OCI-LY7 (cell line): ENCODE results near the gene DPM3. TPM values are rescaled to one million over a fixed set of nuclear protein-coding genes. Genes with fewer than 3 reads are reported as not detected.

Experiments used
- BruUV-seq: library from RNA; stranded (reverse); fragments of 400-500 nt; replicated peaks from 2 replicates; lab custom pipeline; 2021; lab: Mats Ljungman, UMichigan
- CTCF ChIA-PET: fragments of 300-600 bp; sonication (Branson Sonifier 250); formaldehyde crosslinking; loops from one replicate; lab custom pipeline; 2022; ENCODE audit warnings: antibody characterized with exemption; ENCODE audit not compliant: unreplicated experiment; lab: Charles Lee
- POLR2A ChIA-PET: fragments of 300-600 bp; sonication (Branson Sonifier 250); formaldehyde crosslinking; loops from one replicate; lab custom pipeline; 2022; ENCODE audit warnings: antibody characterized with exemption; lab: Charles Lee
- DNase-seq: peaks from one replicate; pipeline ENCODE4 v3.0.0-alpha.2; 2015; ENCODE audit warnings: low spot score
- H2AFZ ChIP-seq: fragments of 200-600 bp; sonication (generic), shearing (Covaris generic); 2 replicates; pipeline ENCODE4 v1.6.1; 2014; ENCODE audit warnings: mild to moderate bottlenecking, antibody characterized with exemption, low read length, moderate library complexity
- H3K27ac ChIP-seq: fragments of 200-600 bp; sonication (generic); 2 replicates; pipeline ENCODE4 v1.5.1; 2014; ENCODE audit warnings: mixed run types, low read depth, mild to moderate bottlenecking, moderate library complexity, low read length, inconsistent platforms; ENCODE audit not compliant: poor library complexity, severe bottlenecking
- H3K36me3 ChIP-seq: fragments of 200-600 bp; sonication (generic); 2 replicates; pipeline ENCODE4 v1.6.1; 2014; ENCODE audit warnings: mild to moderate bottlenecking, antibody characterized with exemption, low read length, moderate library complexity, mixed read lengths; ENCODE audit not compliant: insufficient read depth
- H3K4me1 ChIP-seq: fragments of 200-600 bp; sonication (generic); 2 replicates; pipeline ENCODE4 v1.5.1; 2014; ENCODE audit warnings: mild to moderate bottlenecking, low read length; ENCODE audit not compliant: insufficient read depth, poor library complexity, severe bottlenecking
- H3K4me2 ChIP-seq: fragments of 200-600 bp; sonication (generic); 2 replicates; pipeline ENCODE4 v1.6.1; 2014; ENCODE audit warnings: mild to moderate bottlenecking, low read length
- H3K4me3 ChIP-seq: fragments of 200-600 bp; sonication (generic); 2 replicates; pipeline ENCODE4 v1.5.1; 2014; ENCODE audit warnings: mild to moderate bottlenecking, low read depth, low read length; ENCODE audit not compliant: poor library complexity, severe bottlenecking
- H3K79me2 ChIP-seq: fragments of 200-600 bp; sonication (generic); 2 replicates; pipeline ENCODE4 v1.6.1; 2016; ENCODE audit warnings: low read depth, mild to moderate bottlenecking, low read length, moderate library complexity, mixed read lengths; ENCODE audit not compliant: insufficient read depth
- H3K9me2 ChIP-seq: fragments of 200-600 bp; sonication (generic); 2 replicates; pipeline ENCODE4 v1.6.1; 2016; ENCODE audit warnings: mild to moderate bottlenecking, low read length, mixed read lengths; ENCODE audit not compliant: insufficient read depth
- H3K9me3 ChIP-seq: fragments of 200-600 bp; sonication (generic); 2 replicates; pipeline ENCODE4 v1.6.1; 2014; ENCODE audit warnings: mild to moderate bottlenecking, mixed run types, low read length, mixed read lengths
- H4K20me1 ChIP-seq: fragments of 200-600 bp; sonication (generic); 2 replicates; pipeline ENCODE4 v1.6.1; 2014; ENCODE audit warnings: mild to moderate bottlenecking, antibody characterized with exemption, low read length, moderate library complexity, mixed read lengths; ENCODE audit not compliant: insufficient read depth
- CTCF ChIP-seq: fragments of 200-600 bp; sonication (generic); conservative IDR thresholded peaks from 2 replicates; pipeline ENCODE4 v1.5.1; 2014; ENCODE audit warnings: mild to moderate bottlenecking, antibody characterized with exemption, low read length, moderate library complexity, mixed read lengths
- EZH2phosphoT487 ChIP-seq: fragments of 200-600 bp; sonication (generic); IDR thresholded peaks from 2 replicates; pipeline ENCODE4 v1.6.1; 2018; ENCODE audit warnings: low read depth, borderline replicate concordance, mild to moderate bottlenecking, mixed run types, antibody characterized with exemption, low read length, moderate library complexity, mixed read lengths
- intact Hi-C: fragments of 100-400 bp; cut with micrococcal nuclease; formaldehyde crosslinking; loops from one replicate; pipeline ENCODE4 v1.10.0; 2022; ENCODE audit not compliant: unreplicated experiment
- total RNA-seq, 2 experiments: library from RNA; depleted of rRNA in 1 of 2; stranded (reverse); fragments of >200 nt in 1 of 2; shearing (Covaris generic) in 1 of 2; gene quantifications; 2 replicates each; pipeline ENCODE4 v1.2.3, GENCODE V29; 2014 to 2022

DPM3 gene
- total RNA-seq, 2 experiments from 2014 or later = 32.5 to 65.9 TPM

DNA sequence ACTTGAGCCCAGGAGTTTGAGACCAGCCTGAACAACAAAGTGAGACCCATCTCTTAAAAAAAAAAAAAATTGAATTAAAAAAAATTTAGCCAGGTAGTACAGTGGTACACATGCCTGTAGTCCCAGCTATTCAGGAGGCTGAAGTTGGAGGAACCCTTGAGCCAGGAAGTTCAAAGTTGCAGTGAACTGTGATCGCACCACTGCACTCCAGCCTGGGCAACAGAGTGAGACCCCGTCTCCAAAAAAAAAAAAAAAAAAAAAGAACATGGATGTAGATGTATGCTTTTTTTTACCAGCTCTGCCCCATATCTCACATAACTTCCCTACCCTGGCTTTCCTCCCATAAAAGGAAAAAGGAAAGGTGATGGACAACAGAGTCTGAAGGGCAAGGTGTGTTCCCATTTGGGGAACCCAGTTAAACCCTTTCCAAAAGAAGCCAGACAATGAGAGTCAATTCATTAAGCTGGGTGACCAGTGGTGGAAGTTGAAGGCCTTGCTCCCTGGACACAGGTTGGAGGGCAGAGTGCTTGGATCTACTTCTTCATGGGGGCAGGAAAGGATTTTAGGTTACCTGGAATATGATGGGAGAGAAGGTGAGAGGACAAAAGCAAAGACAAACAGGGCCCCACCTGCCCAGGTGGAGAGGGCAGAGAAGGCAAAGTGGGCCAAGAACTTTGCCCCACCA is 29.9 kb upstream of the DPM3 start:
- Histone ChIP-seq H3K36me3 (peaks cover 18% of the 10 kb centered on the region; the same call in 1 of the 2 replicates), H3K4me3 (no peak overlapping the region), H2AFZ (no peak overlapping the region), H3K9me2 (no peaks in the 10 kb centered on the region), H3K4me2 (no peak overlapping the region), H3K79me2 (peaks cover 14% of the 10 kb centered on the region; the same call in 1 of the 2 replicates), H3K27ac (no peak overlapping the region), H3K4me1 (peaks cover 41% of the 10 kb centered on the region), H4K20me1 (no peaks in the 10 kb centered on the region), H3K9me3 (no peaks in the 10 kb centered on the region)
- DNase-seq = no peak
- intact Hi-C loops = no loop called here
- ChIA-PET POLR2A (interaction anchor here (0.7 kb wide), 1 partner anchor 52 kb away, joined by 4 read pairs; no protein-coding TSS in a partner anchor), CTCF (interaction anchor here (0.6 kb wide), 1 partner anchor 79 kb away, joined by 4 read pairs; no protein-coding TSS in a partner anchor)
- BruUV-seq = TSS peak; percentile 58
- TF ChIP-seq CTCF (no peak), EZH2phosphoT487 (no peak)

DNA sequence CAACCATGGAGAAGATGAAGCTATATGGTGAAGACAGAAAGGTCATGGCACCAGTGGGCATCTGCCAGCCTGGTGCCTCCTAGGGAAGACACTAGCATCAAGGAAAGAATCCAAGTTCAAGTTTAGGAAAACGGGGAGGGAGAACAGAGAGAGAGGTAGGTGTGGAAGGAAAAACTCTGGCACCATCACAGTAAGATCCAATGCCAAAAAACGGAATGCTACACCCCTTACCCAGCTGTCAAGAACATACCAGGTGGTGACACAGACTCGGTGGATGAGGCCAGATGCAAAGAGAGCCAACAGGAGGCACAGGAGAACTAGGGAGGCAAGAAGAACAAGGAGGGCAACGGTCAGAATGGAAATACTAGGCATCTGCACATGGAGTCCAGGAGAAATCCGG is 29.2 kb upstream of the DPM3 start:
- DNase-seq = no peak
- POLR2A ChIA-PET = interaction anchor here (0.6 kb wide), 1 partner anchor 33 kb away, joined by 3 read pairs; no protein-coding TSS in a partner anchor
- intact Hi-C loops = no loop called here

More for the DNA sequence above, 29.2 kb upstream of the DPM3 start:
- no peak overlapping the region for H3K4me3 ChIP-seq
- H3K9me3 ChIP-seq = no peaks in the 10 kb centered on the region
- H2AFZ ChIP-seq = no peak overlapping the region
- CTCF ChIA-PET = no interaction called here
- no peak overlapping the region for H3K27ac ChIP-seq
- H4K20me1 ChIP-seq = no peaks in the 10 kb centered on the region
- no peak for TF ChIP-seq CTCF
- no peak for TF ChIP-seq EZH2phosphoT487
- H3K36me3 ChIP-seq = peaks cover 18% of the 10 kb centered on the region; the same call in 1 of the 2 replicates
- H3K4me2 ChIP-seq = no peak overlapping the region
- no TSS peak for BruUV-seq
- no peaks in the 10 kb centered on the region for H3K9me2 ChIP-seq
- H3K4me1 ChIP-seq = peaks cover 36% of the 10 kb centered on the region
- H3K79me2 ChIP-seq = peaks cover 14% of the 10 kb centered on the region; the same call in 1 of the 2 replicates
